WTC11 (cell line): Measurements from ENCODE around the gene C2orf49. TPM values are rescaled to one million over a fixed set of nuclear protein-coding genes. Genes with fewer than 3 reads are reported as not detected.
A peak's percentile ranks its signal among the peaks of the same experiment; 100 is the strongest.

Experiments used
- ATAC-seq: fragments of 200-7000 bp; cut with Tn5 transposase; 2 replicates; pipeline ENCODE4 v1.10.0; 2021; ENCODE audit warnings: mild to moderate bottlenecking, moderate library complexity
- CTCF ChIA-PET: fragments of 300-600 bp; sonication (Branson Sonifier 250); formaldehyde crosslinking; loops from one replicate; lab custom pipeline; 2021; ENCODE audit warnings: antibody characterized with exemption; lab: Charles Lee
- POLR2A ChIA-PET: fragments of 350-600 bp; sonication (Branson Sonifier 250); formaldehyde crosslinking; loops from one replicate; lab custom pipeline; 2021; ENCODE audit warnings: antibody characterized with exemption; lab: Charles Lee
- DNase-seq: peaks from one replicate; pipeline ENCODE4 v3.0.0; 2021; ENCODE audit warnings: low spot score
- H3K27ac Mint-ChIP-seq: 2 replicates; pipeline ENCODE4 v1.8.0; 2021; ENCODE audit warnings: mixed read lengths
- H3K27me3 Mint-ChIP-seq: 2 replicates; pipeline ENCODE4 v1.8.0; 2021; ENCODE audit warnings: low read depth, mild to moderate bottlenecking, moderate library complexity, mixed read lengths
- H3K36me3 Mint-ChIP-seq: 2 replicates; pipeline ENCODE4 v1.8.0; 2021; ENCODE audit warnings: mixed read lengths
- H3K4me1 Mint-ChIP-seq: 2 replicates; pipeline ENCODE4 v1.8.0; 2022; ENCODE audit warnings: mixed read lengths
- H3K4me3 Mint-ChIP-seq: 2 replicates; pipeline ENCODE4 v1.8.0; 2021; ENCODE audit warnings: mild to moderate bottlenecking, moderate library complexity, mixed read lengths
- H3K9me3 Mint-ChIP-seq: 2 replicates; pipeline ENCODE4 v1.8.0; 2021; ENCODE audit warnings: mixed read lengths
- ELF4 ChIP-seq: sonication (generic); formaldehyde crosslinking; IDR thresholded peaks from 2 replicates; pipeline ENCODE4 v1.8.1; 2022; ENCODE audit warnings: low read depth, mild to moderate bottlenecking, moderate library complexity, missing genetic modification reagents
- FOXJ3 ChIP-seq: sonication (generic); formaldehyde crosslinking; IDR thresholded peaks from 2 replicates; pipeline ENCODE4 v1.9.0; 2021; ENCODE audit warnings: missing genetic modification reagents, mild to moderate bottlenecking, borderline replicate concordance
- FOXP1 ChIP-seq: sonication (generic); formaldehyde crosslinking; IDR thresholded peaks from 2 replicates; pipeline ENCODE4 v1.8.0; 2022; ENCODE audit warnings: missing genetic modification reagents, mild to moderate bottlenecking, moderate library complexity, borderline replicate concordance
- MXD4 ChIP-seq: fragments of 250-450 bp; sonication (Bioruptor Pico); IDR thresholded peaks from 2 replicates; pipeline ENCODE4 v1.8.0; 2021; ENCODE audit warnings: mild to moderate bottlenecking, moderate library complexity, borderline replicate concordance
- NR1H2 ChIP-seq: sonication (generic); formaldehyde crosslinking; IDR thresholded peaks from 2 replicates; pipeline ENCODE4 v1.9.0; 2021; ENCODE audit warnings: mild to moderate bottlenecking, moderate library complexity, missing genetic modification reagents
- RORB ChIP-seq: fragments of 250-450 bp; sonication (Bioruptor Pico); IDR thresholded peaks from 2 replicates; pipeline ENCODE4 v1.9.0; 2021; ENCODE audit warnings: mild to moderate bottlenecking
- SMAD3 ChIP-seq: sonication (generic); formaldehyde crosslinking; IDR thresholded peaks from 2 replicates; pipeline ENCODE4 v1.8.0; 2022; ENCODE audit warnings: missing genetic modification reagents, mild to moderate bottlenecking, borderline replicate concordance
- ZBTB21 ChIP-seq: sonication (generic); formaldehyde crosslinking; IDR thresholded peaks from 2 replicates; pipeline ENCODE4 v1.8.1; 2023; ENCODE audit warnings: mild to moderate bottlenecking, missing genetic modification reagents, borderline replicate concordance
- ZNF121 ChIP-seq: sonication (generic); formaldehyde crosslinking; IDR thresholded peaks from 2 replicates; pipeline ENCODE4 v1.8.0; 2023; ENCODE audit warnings: missing genetic modification reagents
- ZNF232 ChIP-seq: sonication (generic); formaldehyde crosslinking; IDR thresholded peaks from 2 replicates; pipeline ENCODE4 v1.8.0; 2022; ENCODE audit warnings: mild to moderate bottlenecking, missing genetic modification reagents
- total RNA-seq: library from RNA; stranded (reverse); gene quantifications from 3 replicates; pipeline ENCODE4 v1.2.3, GENCODE V29; 2021
- TF ChIP-seq, protein P1 (sequence below): sonication (generic); formaldehyde crosslinking; IDR thresholded peaks from 2 replicates; pipeline ENCODE4 v1.8.1; 2023; ENCODE audit warnings: mild to moderate bottlenecking, moderate library complexity, missing genetic modification reagents
- TF ChIP-seq, protein P2 (sequence below): sonication (generic); formaldehyde crosslinking; IDR thresholded peaks from 2 replicates; pipeline ENCODE4 v1.8.1; 2022; ENCODE audit warnings: mild to moderate bottlenecking, missing genetic modification reagents, moderate library complexity, borderline replicate concordance
- TF ChIP-seq, protein P3 (sequence below): sonication (generic); formaldehyde crosslinking; IDR thresholded peaks from 2 replicates; pipeline ENCODE4 v1.8.1; 2023; ENCODE audit warnings: mild to moderate bottlenecking, missing genetic modification reagents, moderate library complexity
- TF ChIP-seq, protein P4 (sequence below): sonication (generic); formaldehyde crosslinking; IDR thresholded peaks from 2 replicates; pipeline ENCODE4 v1.8.0; 2022; ENCODE audit warnings: mild to moderate bottlenecking, missing genetic modification reagents
- TF ChIP-seq, protein P5 (sequence below): sonication (generic); formaldehyde crosslinking; IDR thresholded peaks from 2 replicates; pipeline ENCODE4 v1.8.1; 2022; ENCODE audit warnings: mild to moderate bottlenecking, moderate library complexity, missing genetic modification reagents
- TF ChIP-seq, protein P6 (sequence below): sonication (generic); formaldehyde crosslinking; IDR thresholded peaks from 2 replicates; pipeline ENCODE4 v1.8.0; 2022; ENCODE audit warnings: mild to moderate bottlenecking, missing genetic modification reagents
- TF ChIP-seq, protein P7 (sequence below): fragments of 200-600 bp; IDR thresholded peaks from 2 replicates; pipeline ENCODE4 v1.8.0; 2022; ENCODE audit warnings: antibody characterized with exemption
- TF ChIP-seq, protein P8 (sequence below): sonication (generic); formaldehyde crosslinking; IDR thresholded peaks from 2 replicates; pipeline ENCODE4 v1.8.1; 2023; ENCODE audit warnings: mild to moderate bottlenecking, missing genetic modification reagents, borderline replicate concordance

Gene C2orf49
- total RNA-seq, 1 experiment from 2014 or later: 15.9 TPM

DNA sequence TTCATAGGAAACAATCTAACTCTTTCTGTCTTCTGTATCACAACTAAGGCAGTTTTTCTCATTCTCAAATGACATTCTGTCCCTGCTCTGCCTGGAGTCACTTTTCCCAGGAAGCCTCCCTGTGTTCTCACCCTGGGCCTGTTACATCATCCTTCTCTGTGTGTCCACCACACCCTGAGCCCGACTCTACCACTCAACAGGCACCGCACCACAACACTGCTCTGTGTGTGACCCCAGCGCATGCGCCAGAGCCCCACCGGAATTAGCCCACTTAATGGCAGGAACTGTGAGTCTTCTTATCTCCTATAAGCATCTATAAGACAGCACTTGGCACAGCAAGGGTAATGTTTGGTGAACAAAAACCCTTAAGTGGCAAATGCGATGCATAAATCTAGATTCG lies 40.1 kb upstream of the C2orf49 start:
- POLR2A ChIA-PET: no interaction called here

DNA sequence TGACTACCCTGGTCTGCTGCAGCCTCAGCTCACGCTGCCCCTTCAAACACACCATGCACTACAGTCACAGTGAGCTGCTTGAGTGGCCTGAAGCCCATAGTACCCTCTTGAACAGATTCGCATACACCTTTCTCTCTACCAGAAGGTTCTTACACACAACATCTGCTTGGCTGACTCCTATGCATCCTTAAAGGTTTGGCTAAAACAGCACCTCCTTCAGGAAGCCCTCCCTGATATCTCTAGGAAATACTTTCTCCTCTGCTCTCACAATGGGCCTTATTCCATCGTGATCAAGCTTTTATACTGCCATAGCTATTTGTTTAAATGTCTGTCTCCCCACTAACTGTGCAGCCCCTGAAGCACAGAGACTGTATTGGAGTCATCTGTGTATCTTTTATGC lies 39.3 kb upstream of the C2orf49 start:
- TF ChIP-seq FOXJ3 (no peak), ELF4 (no peak), SMAD3 (CRISPR knock-in tag) (no peak)
- Mint-ChIP-seq H3K4me3 (no peak overlapping the region), H3K4me1 (no peaks in the 10 kb centered on the region), H3K9me3 (no peaks in the 10 kb centered on the region), H3K36me3 (peaks cover 32% of the 10 kb centered on the region), H3K27ac (no peak overlapping the region), H3K27me3 (no peaks in the 10 kb centered on the region)
- ChIA-PET POLR2A (no interaction called here), CTCF (interaction anchor here (1.0 to 1.5 kb wide), 2 partner anchors 10 to 13 kb away, joined by 3 to 5 read pairs; no protein-coding TSS in a partner anchor)
- no peak for ATAC-seq
- DNase-seq: no peak

More for the DNA sequence above, 40.1 kb upstream of the C2orf49 start:
- ATAC-seq (no peak), DNase-seq (no peak)
- H3K36me3 Mint-ChIP-seq: peaks cover 32% of the 10 kb centered on the region
- H3K27ac Mint-ChIP-seq: no peak overlapping the region
- no peaks in the 10 kb centered on the region for H3K27me3 Mint-ChIP-seq
- TF ChIP-seq, protein P1, sequence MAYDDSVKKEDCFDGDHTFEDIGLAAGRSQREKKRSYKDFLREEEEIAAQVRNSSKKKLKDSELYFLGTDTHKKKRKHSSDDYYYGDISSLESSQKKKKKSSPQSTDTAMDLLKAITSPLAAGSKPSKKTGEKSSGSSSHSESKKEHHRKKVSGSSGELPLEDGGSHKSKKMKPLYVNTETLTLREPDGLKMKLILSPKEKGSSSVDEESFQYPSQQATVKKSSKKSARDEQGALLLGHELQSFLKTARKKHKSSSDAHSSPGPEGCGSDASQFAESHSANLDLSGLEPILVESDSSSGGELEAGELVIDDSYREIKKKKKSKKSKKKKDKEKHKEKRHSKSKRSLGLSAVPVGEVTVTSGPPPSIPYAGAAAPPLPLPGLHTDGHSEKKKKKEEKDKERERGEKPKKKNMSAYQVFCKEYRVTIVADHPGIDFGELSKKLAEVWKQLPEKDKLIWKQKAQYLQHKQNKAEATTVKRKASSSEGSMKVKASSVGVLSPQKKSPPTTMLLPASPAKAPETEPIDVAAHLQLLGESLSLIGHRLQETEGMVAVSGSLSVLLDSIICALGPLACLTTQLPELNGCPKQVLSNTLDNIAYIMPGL (CRISPR knock-in tag): no peak
- no peaks in the 10 kb centered on the region for H3K9me3 Mint-ChIP-seq
- CTCF ChIA-PET: interaction anchor here (1.0 kb wide), 1 partner anchor 9 kb away, joined by 3 read pairs; no protein-coding TSS in a partner anchor
- no peaks in the 10 kb centered on the region for H3K4me1 Mint-ChIP-seq
- H3K4me3 Mint-ChIP-seq: no peak overlapping the region

DNA sequence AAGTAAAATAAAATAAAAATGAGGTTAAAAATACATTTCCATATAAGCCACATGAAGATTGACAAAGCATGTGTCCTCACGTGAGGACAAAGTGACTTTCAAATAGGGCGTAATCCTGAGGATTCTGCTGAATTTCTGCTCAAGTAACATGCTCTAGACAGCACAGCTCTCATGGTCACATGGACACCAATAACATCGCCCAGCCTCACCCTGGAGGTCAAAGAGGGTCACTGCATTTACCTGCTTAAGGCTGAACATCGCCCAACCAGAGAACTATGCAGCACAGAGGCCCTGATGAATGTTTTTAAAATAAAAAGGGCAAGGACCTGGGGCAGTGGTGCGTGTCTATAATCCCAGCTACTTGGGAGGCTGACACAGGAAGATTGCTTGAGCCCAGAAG lies 38.0 kb upstream of the C2orf49 start:
- peaks cover 26% of the 10 kb centered on the region for H3K36me3 Mint-ChIP-seq
- ChIA-PET POLR2A (no interaction called here), CTCF (interaction anchor here (0.6 to 1.5 kb wide), 8 partner anchors 10 to 152 kb away, joined by 3 to 9 read pairs (median 4); no protein-coding TSS in a partner anchor)
- H3K9me3 Mint-ChIP-seq: no peaks in the 10 kb centered on the region
- ATAC-seq: peak; percentile 93
- no peaks in the 10 kb centered on the region for H3K27me3 Mint-ChIP-seq
- H3K27ac Mint-ChIP-seq: no peak overlapping the region
- DNase-seq: peak; percentile 45
- H3K4me1 Mint-ChIP-seq: no peaks in the 10 kb centered on the region
- H3K4me3 Mint-ChIP-seq: no peak overlapping the region
- TF ChIP-seq, protein P2, sequence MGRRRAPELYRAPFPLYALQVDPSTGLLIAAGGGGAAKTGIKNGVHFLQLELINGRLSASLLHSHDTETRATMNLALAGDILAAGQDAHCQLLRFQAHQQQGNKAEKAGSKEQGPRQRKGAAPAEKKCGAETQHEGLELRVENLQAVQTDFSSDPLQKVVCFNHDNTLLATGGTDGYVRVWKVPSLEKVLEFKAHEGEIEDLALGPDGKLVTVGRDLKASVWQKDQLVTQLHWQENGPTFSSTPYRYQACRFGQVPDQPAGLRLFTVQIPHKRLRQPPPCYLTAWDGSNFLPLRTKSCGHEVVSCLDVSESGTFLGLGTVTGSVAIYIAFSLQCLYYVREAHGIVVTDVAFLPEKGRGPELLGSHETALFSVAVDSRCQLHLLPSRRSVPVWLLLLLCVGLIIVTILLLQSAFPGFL (CRISPR knock-in tag): no peak
- TF ChIP-seq, protein P3, sequence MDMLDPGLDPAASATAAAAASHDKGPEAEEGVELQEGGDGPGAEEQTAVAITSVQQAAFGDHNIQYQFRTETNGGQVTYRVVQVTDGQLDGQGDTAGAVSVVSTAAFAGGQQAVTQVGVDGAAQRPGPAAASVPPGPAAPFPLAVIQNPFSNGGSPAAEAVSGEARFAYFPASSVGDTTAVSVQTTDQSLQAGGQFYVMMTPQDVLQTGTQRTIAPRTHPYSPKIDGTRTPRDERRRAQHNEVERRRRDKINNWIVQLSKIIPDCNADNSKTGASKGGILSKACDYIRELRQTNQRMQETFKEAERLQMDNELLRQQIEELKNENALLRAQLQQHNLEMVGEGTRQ (CRISPR knock-in tag): peak; percentile 51; the same call in 1 of the 2 replicates
- peak; percentile 27; the same call in 1 of the 2 replicates for TF ChIP-seq ZNF121 (CRISPR knock-in tag)
- TF ChIP-seq NR1H2: no peak
- TF ChIP-seq, protein P4, sequence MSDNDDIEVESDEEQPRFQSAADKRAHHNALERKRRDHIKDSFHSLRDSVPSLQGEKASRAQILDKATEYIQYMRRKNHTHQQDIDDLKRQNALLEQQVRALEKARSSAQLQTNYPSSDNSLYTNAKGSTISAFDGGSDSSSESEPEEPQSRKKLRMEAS (CRISPR knock-in tag): no peak
- no peak for TF ChIP-seq ZBTB21 (CRISPR knock-in tag)
- TF ChIP-seq, protein P5, sequence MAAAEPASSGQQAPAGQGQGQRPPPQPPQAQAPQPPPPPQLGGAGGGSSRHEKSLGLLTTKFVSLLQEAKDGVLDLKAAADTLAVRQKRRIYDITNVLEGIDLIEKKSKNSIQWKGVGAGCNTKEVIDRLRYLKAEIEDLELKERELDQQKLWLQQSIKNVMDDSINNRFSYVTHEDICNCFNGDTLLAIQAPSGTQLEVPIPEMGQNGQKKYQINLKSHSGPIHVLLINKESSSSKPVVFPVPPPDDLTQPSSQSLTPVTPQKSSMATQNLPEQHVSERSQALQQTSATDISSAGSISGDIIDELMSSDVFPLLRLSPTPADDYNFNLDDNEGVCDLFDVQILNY (CRISPR knock-in tag): no peak
- no peak for TF ChIP-seq MXD4 (CRISPR knock-in tag)
- TF ChIP-seq, protein P6, sequence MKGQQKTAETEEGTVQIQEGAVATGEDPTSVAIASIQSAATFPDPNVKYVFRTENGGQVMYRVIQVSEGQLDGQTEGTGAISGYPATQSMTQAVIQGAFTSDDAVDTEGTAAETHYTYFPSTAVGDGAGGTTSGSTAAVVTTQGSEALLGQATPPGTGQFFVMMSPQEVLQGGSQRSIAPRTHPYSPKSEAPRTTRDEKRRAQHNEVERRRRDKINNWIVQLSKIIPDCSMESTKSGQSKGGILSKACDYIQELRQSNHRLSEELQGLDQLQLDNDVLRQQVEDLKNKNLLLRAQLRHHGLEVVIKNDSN (CRISPR knock-in tag): no peak
- TF ChIP-seq, protein P7, sequence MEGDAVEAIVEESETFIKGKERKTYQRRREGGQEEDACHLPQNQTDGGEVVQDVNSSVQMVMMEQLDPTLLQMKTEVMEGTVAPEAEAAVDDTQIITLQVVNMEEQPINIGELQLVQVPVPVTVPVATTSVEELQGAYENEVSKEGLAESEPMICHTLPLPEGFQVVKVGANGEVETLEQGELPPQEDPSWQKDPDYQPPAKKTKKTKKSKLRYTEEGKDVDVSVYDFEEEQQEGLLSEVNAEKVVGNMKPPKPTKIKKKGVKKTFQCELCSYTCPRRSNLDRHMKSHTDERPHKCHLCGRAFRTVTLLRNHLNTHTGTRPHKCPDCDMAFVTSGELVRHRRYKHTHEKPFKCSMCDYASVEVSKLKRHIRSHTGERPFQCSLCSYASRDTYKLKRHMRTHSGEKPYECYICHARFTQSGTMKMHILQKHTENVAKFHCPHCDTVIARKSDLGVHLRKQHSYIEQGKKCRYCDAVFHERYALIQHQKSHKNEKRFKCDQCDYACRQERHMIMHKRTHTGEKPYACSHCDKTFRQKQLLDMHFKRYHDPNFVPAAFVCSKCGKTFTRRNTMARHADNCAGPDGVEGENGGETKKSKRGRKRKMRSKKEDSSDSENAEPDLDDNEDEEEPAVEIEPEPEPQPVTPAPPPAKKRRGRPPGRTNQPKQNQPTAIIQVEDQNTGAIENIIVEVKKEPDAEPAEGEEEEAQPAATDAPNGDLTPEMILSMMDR: peak; percentile 28
- no peak for TF ChIP-seq ZNF232 (CRISPR knock-in tag)
- TF ChIP-seq, protein P8, sequence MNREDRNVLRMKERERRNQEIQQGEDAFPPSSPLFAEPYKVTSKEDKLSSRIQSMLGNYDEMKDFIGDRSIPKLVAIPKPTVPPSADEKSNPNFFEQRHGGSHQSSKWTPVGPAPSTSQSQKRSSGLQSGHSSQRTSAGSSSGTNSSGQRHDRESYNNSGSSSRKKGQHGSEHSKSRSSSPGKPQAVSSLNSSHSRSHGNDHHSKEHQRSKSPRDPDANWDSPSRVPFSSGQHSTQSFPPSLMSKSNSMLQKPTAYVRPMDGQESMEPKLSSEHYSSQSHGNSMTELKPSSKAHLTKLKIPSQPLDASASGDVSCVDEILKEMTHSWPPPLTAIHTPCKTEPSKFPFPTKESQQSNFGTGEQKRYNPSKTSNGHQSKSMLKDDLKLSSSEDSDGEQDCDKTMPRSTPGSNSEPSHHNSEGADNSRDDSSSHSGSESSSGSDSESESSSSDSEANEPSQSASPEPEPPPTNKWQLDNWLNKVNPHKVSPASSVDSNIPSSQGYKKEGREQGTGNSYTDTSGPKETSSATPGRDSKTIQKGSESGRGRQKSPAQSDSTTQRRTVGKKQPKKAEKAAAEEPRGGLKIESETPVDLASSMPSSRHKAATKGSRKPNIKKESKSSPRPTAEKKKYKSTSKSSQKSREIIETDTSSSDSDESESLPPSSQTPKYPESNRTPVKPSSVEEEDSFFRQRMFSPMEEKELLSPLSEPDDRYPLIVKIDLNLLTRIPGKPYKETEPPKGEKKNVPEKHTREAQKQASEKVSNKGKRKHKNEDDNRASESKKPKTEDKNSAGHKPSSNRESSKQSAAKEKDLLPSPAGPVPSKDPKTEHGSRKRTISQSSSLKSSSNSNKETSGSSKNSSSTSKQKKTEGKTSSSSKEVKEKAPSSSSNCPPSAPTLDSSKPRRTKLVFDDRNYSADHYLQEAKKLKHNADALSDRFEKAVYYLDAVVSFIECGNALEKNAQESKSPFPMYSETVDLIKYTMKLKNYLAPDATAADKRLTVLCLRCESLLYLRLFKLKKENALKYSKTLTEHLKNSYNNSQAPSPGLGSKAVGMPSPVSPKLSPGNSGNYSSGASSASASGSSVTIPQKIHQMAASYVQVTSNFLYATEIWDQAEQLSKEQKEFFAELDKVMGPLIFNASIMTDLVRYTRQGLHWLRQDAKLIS (CRISPR knock-in tag): no peak
- no peak for TF ChIP-seq RORB
- TF ChIP-seq FOXP1 (CRISPR knock-in tag): no peak
